ENCODE results near the gene ATG9A. TPM values are rescaled to one million over a fixed set of nuclear protein-coding genes. Genes with fewer than 3 reads are reported as not detected.

Gene ATG9A
- total and polyA plus RNA-seq, 9 of the 15 experiments (the other 6 are each of a cell fraction or from before 2014, with no cell fraction given), result 0.25 to 65.6 (median 23.4) TPM

- TF ChIP-seq PRDM10 (IDR thresholded peaks at IDR 0.05; ENCODE audit: partially characterized antibody) (peak; percentile 48), DDX20 (tag; IDR thresholded peaks at IDR 0.05; ENCODE audit: low read depth) (no peak), ZFP1 (CRISPR knock-in tag; IDR thresholded peaks at IDR 0.05) (no peak), FOXK2 (conservative IDR thresholded peaks at IDR 0.05 in 1 of 2, IDR thresholded peaks at IDR 0.05 in 1 of 2; ENCODE audit: low read depth in 2 of 2) (peak; percentile 89 to 90), GTF2E2 (tag; IDR thresholded peaks at IDR 0.05) (peak; percentile 60; the same call in 1 of the 2 replicates), LEF1 (IDR thresholded peaks at IDR 0.05) (0 out of 2 replicates have a peak, but pooled peaks have one; percentile 11), MBD1 (CRISPR knock-in tag; IDR thresholded peaks at IDR 0.05) (no peak), FOXP1 (CRISPR knock-in tag; IDR thresholded peaks at IDR 0.05) (no peak)
- TF ChIP-seq, protein P1, sequence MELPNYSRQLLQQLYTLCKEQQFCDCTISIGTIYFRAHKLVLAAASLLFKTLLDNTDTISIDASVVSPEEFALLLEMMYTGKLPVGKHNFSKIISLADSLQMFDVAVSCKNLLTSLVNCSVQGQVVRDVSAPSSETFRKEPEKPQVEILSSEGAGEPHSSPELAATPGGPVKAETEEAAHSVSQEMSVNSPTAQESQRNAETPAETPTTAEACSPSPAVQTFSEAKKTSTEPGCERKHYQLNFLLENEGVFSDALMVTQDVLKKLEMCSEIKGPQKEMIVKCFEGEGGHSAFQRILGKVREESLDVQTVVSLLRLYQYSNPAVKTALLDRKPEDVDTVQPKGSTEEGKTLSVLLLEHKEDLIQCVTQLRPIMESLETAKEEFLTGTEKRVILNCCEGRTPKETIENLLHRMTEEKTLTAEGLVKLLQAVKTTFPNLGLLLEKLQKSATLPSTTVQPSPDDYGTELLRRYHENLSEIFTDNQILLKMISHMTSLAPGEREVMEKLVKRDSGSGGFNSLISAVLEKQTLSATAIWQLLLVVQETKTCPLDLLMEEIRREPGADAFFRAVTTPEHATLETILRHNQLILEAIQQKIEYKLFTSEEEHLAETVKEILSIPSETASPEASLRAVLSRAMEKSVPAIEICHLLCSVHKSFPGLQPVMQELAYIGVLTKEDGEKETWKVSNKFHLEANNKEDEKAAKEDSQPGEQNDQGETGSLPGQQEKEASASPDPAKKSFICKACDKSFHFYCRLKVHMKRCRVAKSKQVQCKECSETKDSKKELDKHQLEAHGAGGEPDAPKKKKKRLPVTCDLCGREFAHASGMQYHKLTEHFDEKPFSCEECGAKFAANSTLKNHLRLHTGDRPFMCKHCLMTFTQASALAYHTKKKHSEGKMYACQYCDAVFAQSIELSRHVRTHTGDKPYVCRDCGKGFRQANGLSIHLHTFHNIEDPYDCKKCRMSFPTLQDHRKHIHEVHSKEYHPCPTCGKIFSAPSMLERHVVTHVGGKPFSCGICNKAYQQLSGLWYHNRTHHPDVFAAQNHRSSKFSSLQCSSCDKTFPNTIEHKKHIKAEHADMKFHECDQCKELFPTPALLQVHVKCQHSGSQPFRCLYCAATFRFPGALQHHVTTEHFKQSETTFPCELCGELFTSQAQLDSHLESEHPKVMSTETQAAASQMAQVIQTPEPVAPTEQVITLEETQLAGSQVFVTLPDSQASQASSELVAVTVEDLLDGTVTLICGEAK (IDR thresholded peaks at IDR 0.05), result peak; percentile 61; the same call in 1 of the 2 replicates
- TF ChIP-seq, protein P1 (CRISPR knock-in tag; IDR thresholded peaks at IDR 0.05), result no peak
- TF ChIP-seq, protein P2, sequence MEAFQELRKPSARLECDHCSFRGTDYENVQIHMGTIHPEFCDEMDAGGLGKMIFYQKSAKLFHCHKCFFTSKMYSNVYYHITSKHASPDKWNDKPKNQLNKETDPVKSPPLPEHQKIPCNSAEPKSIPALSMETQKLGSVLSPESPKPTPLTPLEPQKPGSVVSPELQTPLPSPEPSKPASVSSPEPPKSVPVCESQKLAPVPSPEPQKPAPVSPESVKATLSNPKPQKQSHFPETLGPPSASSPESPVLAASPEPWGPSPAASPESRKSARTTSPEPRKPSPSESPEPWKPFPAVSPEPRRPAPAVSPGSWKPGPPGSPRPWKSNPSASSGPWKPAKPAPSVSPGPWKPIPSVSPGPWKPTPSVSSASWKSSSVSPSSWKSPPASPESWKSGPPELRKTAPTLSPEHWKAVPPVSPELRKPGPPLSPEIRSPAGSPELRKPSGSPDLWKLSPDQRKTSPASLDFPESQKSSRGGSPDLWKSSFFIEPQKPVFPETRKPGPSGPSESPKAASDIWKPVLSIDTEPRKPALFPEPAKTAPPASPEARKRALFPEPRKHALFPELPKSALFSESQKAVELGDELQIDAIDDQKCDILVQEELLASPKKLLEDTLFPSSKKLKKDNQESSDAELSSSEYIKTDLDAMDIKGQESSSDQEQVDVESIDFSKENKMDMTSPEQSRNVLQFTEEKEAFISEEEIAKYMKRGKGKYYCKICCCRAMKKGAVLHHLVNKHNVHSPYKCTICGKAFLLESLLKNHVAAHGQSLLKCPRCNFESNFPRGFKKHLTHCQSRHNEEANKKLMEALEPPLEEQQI (IDR thresholded peaks at IDR 0.05), result no peak
Measured at GRCh38 chr2:219278655-219279150, 49.3 kb upstream of the ATG9A start (continued).
